Globus pallidus (tissue), 1 donor: ENCODE data around the gene NCCRP1.
"Not testable (repeated sequence)": the region's sequence is repeated elsewhere in the genome, so short reads cannot be mapped to it uniquely, and the experiment has no call there.

Experiments used
- DNase-seq: peaks from one replicate; pipeline ENCODE4 v3.0.0-alpha.2; 2015; ENCODE audit warnings: low spot score

NCCRP1 gene

DNA sequence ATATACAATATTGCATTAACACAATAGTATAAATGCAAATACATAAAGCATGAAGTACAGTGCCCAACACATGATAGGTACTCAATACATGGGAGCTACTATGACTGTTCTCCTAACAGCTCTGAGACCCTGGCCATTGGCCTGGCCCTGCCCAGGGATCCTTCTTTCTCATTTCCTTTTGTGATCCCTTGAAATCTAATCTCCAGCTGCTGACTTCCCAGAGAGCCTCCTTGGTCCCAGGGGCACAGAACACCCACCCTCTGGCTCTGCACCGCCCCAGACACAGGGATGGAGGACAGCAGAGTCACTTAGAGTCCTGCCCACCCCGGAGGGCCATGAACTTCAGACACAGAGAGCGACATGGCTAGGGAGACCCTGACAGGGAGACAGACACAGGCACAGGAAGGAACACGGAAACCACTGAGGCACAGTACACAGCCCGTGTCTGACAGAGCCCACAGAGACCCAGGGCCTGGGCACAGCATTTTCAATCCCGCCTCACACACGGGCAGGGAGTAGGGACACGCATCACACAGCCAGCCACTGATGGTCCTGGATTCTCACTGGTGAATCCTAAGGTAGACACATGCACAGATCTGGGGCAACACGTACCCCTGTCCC, 11.5 kb downstream of the NCCRP1 start:
- no peak for DNase-seq

DNA sequence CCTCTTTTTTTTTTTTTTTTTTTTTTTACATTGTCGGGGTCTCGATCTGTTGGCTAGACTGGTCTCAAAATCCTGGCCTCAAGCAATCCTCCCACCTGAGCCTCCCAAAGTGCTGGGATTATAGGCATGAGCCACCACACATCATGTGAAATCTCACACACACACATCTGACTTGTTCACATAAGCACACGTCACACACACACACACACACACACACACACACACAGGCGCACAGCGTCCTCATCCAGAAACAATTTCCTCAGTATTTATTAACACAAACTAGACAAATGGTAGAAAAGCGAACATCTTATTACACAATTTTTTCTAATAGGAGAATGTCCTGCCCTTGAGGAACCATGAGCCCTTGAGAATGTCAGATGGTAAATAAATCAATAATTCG, 12.4 kb downstream of the NCCRP1 start:
- no peak for DNase-seq

DNA sequence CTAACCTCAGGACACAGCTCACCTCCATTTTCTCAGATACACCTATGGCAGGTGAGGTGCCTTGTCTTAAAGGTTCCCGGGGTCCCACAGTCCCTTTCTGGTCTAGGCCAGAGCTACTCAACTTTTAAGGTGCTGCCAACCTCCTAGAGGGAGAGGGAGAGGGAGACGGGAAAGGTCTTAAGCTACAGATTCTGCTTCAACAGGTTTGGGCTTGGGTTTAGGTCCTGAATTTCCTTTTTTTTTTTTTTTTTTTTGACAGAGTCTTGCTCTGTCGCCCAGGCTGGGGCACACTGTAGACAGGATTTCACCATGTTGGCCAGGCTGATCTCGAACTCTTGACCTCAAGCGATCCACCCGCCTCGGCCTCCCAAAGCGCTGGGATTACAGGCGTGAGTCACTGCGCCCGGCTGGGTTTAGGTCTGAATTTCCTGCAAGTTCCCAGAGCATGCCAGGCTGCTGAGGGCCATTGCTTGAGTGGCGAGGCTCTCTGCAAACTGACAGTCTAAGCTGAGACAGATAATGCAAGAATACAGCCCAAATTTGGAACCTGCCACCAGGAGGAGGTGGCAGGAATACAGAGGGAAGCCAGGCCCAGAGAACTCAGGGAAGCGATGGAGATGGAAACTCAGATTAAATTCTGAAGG, 15.1 kb downstream of the NCCRP1 start:
- DNase-seq: no peak

DNA sequence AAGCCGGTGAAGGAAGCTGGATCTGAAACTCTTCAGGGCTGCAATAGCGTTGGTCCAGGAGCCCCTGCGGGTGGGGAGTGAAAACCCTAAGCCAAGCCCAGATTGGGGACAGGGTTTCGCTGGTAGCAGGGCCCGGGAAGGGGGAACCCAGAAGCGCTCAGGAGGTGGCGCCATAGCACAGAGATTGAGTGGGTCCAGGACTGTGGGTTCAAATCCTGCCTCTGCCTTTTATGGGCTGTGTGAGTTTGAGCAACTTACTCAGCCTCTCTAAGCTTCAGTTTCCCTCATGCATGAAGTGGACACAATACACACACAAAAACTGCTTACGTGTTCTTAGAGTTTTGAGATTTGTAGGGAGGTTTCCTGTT, 15.6 kb downstream of the NCCRP1 start:
- DNase-seq: no peak

DNA sequence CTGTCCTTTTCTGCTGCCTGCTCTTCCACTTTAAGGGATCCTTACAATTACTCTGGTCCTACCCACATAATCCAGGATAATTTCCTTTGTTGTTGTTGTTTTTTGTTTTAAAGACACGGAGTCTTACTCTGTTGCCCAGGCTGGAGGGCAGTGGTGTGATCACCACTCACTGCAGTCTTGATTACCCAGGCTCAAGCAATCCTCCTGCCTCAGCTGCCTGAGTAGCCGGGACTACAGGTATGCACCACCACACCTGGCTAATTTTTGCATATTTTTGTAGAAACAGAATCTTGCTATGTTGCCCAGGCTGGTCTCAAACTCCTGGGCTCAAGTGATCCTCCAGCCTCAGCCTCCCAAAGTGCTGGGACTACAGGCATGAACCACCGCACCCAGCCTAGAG, 18.6 kb downstream of the NCCRP1 start:
- DNase-seq: not testable (repeated sequence)

DNA sequence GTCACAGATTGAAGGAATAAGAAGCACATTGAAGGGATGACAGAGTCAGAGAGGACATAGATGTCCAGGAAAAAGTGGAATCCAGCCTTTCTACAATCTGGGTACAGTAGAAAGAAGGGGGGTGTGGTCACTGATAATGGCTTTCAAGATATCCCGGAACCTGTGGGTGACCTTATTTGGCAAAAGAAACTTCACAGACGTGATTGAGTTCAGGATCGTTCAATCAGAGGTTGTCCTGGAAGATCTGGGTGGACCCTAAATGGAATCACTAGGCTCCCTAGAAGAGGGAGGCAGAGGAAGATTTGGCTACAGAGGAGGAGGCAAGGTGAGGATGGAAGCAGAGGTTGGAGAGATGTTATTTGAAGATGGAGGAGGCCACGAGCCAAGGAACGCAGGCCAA, 20.3 kb downstream of the NCCRP1 start:
- no peak for DNase-seq

DNA sequence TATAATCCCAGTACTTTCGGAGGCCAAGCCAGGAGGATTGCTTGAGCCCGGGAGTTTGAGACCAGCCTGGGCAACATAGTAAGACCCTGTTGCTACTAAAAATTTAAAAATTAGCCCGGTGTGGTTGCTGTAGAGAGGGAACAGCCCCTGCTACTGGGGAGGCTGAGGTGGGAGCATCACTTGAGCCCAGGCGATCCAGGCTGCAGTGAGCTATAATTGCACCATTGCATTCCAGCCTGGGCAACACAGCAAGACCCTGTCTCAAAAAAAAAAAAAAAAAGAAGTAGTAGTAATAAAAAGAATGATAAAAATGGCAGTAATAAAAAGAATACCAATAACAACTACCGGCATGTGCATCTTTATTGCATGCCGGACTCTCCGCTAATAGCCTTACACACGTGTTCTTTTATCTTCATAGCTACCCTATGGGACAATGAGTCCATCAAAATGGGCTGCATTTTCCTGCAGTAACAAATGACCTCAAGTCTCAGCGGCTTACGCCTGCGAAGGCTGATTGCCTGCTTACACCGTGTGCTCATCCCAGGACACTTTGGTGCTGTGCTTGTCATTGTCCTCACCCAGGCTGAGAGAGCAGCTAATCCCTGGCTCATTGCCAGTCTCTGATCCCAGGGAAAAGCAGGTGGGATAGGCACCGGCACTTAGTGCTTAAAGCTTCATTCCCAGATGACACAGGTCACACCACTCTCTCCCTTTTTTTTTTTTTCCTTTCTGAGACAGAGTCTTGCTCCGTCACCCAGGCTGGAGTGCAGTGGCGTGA, 21.7 kb downstream of the NCCRP1 start:
- no peak for DNase-seq

DNA sequence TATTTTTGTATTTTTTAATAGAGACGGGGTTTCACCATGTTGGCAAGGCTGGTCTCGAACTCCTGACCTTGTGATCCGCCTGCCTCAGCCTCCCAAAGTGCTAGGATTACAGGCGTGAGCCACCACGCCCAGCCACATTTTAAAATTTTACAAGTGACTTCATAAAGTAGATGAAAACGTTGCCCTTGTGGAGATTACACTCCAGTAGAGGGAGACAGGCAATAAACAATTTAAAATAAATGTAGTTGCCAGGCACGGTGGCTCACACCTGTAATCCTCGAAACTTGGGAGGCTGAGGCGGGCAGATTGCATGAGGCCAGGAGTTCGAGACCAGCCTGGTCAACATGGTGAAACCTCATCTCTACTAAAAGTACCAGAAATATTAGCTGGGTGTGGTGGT, 22.3 kb downstream of the NCCRP1 start:
- DNase-seq: not testable (repeated sequence)

DNA sequence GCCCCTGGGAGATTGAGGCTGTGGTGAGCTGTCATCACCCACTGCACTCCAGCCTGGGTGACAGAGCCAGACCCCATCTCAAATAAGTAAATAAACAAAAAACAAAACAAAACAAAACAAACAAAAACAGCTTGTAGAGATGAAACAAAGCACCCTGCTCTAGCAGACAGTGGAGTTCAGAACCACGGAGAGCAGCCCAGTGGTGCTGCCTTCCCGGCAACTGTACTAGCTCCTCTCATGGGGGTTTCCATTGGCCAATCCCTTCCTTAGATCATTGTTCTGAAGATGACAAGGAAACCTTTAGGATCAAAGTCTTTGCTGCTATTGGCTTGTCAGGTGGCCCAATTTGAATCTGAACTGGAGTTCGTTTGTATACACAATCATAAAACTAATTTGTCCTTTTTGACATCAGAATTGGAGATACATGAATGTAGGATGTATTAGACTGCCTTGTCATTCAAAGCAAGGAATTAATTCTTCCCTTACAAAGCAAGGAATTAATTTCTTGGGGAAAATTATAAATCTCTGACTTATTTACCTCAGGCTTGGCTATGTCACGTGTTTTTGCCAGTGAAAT, 27.0 kb downstream of the NCCRP1 start:
- no peak for DNase-seq

DNA sequence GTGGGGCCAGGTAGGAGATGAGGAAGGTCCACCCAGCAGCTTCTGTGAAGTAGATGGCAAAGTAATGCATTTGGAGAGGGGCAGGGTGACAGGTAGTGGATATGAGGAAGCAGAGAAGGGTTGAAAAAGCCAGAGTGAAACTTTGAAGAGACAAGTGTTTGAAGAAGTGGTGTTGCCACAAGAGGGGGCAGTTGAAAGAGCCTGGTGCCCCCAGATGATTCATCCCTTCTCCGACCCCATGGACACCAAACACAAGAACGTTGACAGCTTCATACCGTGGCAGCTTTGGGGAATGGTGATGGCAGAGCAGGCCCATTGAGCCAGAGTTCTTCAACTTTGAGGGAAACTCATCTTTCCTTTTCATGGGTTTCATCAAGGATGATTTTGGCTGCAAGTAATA, 28.1 kb downstream of the NCCRP1 start:
- DNase-seq: no peak

DNA sequence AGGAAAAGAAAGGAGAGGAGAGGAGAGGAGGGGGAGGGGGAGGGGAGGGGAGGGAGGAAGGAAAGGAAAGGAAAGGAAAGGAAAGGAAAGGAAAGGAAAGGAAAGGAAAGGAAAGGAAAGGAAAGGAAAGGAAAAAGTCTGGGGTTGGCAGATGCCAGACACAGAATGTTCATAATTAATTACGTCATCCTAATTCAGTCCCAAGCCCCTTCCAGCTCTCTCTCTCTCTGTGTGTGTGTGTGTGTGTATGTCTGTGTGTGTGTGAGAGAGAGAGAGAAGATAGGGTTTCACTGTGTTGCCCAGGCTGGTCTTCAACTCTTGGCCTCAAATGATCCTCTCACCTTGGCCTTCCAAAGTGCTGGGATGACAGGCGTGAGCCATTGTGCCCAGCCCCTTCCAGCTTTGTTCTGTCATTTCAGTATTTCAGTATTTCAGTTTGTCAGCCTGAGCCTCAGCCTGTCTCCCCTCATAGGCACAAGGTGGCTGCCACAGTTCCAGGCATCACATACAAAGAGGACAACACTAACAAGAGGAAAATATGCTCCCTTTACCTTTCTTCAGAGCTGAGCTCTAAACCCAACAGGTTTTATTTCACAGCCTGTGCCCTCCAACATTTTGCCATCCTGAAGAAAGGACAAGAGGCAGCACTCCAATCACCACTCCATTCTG, 33.5 kb downstream of the NCCRP1 start:
- DNase-seq: no peak

DNA sequence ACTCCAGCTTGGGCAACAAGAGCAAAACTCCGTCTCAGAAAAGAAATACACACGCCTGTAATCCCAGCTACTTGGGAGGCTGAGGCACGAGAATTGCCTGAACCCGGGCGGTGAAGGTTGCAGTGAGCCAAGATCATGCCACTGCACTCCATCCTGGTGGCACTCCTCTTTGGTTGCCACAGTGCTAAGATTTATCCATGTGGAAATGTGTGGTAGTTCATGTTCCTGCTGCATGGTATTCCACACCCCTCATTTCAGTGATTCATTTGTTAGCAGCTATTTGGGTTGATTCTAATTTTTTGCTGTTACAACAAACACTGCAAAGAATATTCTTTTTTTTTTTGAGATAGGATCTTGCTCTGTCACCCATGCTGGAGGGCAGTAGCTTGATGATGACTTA, 35.9 kb downstream of the NCCRP1 start:
- no peak for DNase-seq

DNA sequence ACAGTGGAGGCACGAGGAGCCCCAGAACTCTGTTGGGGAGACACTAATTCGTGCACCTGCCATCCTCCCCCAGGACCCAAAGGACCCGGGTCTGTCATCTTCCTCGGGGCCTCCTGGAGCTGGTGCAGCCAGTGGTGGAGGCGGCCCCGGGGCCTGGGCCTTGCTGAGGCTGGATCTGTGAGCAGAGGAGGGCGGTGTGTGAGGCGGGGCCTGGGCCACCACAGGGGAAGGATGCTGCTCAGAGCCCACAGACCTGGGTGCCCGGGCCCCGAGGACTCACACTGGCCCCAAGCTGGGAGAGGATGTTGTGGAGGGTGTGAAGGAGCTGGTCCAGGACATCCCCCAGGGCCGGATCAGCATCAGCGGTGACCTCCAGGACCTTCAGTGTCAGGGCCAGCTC, 39.8 kb downstream of the NCCRP1 start:
- DNase-seq: no peak

DNA sequence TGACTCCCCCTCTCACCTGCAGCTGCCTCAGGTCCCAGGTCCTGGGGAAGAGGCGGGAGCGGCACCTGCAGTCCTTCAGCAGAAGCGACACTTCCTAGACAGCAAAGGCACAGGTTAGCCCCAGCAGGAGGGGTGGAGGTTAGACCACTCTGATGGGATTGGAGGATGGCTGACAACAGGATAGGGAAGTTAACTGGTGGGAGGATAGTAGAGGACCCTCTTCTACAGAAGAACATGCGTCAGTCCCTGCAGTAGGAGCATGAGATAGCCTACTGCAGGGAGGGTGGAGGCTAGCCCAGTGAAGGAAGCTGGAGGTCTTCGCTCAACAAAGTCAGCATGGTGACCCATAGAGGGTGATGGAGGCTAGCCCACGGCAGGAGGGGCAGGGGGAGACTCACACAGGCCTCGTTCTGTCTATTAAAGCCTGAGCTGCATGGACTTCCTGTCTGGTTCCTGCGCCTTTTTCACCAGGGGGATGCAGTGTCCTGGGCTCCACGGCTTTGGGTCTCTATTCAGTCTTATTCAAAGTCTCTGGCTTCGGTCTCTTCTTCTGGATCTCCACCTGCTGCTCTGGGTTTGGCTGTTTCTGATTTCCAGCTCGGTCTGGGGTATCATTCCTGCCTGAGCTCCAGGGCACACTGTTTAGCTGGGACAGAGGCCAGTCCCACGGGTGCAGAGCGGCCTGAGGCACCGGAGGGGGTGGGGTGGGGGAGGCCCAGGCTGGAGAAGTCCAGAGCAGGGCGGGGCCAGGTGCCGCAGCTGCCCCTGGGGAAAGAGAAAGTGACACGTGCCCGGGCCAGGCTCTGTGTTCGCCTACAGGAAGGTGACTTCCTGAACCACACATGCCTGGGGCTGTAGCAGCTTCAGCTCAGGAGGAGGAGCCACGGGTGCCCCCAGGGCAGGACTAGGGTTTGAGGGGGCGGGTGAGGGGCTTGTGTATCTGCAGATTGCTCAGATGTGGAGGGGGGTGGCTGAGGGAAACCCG, 40.7 kb downstream of the NCCRP1 start:
- DNase-seq: no peak

DNA sequence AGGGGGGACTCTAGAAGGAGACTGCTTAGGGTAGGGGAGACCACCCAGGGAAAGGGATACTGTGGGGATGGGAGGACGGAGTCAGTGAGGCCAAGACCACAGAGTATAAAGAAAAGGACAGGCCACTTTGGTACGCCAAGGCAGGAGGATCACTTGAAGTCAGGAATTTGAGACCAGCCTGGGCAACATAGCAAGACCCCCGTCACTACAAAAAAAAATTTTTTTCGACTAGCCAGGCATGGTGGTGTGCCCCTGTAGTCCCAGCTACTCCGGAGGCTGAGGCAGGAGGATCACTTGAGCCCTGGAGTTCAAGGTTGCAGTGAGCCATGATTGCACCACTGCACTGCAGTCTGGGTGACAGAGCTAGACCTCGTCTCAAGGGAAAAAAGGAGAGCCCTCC, 41.4 kb downstream of the NCCRP1 start:
- DNase-seq: no peak

DNA sequence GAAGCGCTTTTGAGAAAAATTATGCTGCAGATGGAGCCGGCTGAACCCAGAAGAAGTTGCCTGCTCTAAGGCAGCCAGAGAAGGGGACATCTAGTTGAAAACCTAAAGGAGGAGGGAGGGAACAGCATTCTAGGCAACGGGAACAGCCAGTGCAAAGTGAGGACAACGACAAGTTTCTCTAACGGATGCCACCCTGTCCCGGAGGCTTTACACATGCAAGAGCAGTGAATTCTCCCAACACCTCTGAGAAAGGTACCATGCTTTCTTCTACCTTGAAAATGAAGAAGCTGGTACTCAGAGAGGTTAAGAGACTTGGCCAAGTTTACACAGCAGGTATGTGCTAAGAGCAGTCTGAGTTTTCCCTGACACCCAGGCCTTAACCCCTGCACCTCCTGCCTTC, 42.2 kb downstream of the NCCRP1 start:
- DNase-seq: no peak

DNA sequence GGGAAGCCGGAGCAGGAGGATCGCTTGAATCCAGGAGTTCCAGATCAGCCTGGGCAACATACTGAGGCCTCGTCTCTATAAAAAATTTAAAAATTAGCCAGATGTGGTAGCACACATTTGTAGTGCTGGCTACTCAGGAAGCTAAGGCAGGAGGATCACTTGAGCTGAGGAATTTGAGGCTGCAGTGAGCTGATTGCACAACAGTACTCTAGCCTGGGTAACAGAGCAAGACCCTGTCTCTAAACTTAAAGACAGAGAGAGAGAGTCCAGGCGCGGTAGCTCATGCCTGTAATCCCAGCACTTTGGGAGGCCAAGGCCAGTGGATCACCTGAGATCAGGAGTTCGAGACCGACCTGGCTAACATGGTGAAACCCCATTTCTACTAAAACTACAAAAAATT, 43.7 kb downstream of the NCCRP1 start:
- no peak for DNase-seq

DNA sequence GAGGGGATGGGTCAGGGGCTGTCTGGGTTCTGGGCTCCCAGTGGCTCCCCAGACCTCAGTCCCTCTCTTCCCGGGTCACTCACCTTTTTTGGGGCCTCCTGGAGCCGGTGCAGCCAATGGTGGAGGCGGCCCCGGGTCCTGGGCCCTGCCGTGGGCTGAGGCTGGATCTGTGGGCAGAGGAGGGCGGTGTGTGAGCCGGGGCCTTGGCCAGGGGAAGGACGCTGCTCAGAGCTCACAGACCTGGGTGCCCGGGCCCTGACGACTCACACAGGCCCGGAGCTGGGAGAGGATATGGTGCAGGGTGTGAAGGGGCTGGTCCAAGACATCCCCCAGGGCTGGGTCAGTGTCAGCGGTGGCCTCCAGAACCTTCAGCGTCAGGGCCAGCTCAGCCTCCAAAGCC, 47.0 kb downstream of the NCCRP1 start:
- DNase-seq: not testable (repeated sequence)

DNA sequence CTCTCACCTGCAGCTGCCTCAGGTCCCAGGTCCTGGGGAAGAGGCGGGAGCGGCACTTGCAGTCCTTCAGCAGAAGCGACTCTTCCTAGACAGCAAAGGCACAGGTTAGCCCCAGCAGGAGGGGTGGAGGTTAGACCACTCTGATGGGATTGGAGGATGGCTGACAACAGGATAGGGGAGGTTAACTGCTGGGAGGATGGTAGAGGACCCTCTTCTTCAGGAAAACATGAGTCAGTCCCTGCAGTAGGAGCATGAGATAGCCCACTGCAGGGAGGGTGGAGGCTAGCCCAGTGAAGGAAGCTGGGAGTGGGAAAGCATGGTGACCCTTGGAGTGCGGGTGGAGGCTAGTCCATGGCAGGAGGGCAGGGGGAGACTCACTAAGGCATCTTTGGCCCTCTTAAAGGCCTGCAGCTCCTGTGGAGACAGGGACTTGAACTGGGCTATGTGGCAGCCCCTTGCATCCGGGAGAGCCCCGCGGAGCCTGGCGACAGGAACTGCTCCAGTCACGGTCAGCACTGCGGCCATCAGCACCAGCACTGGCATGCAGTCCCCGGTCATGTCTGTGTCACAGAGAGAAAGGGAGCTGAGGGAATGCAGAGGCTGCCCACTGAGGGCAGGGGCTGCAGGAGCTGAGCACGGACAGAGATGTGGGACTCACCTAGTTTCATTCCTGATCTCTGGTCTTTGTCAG, 47.8 kb downstream of the NCCRP1 start, which contains the start of gene IFNL3:
TSS of gene IFNL3 (minus strand) at position 597 of the 691 bp plus-strand sequence. CDS start at position 558, 39 bp downstream.
- DNase-seq: not testable (repeated sequence)

DNA sequence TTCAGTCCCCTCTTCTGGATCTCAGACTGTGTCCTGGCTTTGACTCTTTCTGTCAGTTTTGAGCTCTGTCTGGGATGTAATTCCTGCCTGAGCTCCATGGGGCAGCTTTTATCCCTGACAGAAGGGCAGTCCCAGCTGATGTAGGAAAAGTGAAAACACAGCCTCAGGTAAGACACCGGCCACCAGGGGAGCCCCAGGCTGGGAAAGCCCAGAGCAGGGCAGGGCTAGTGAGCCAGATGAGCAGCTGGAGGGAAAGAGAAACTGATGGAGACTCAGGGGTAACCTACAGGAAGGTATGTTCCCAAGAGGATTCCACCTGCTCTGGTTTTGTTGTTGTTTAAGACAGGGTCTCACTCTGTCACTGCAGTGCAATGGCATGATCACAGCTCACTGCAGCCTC, 48.4 kb downstream of the NCCRP1 start:
- not testable (repeated sequence) for DNase-seq
